ENCODE measurements around the gene UQCC2. TPM values are rescaled to one million over a fixed set of nuclear protein-coding genes. Genes with fewer than 3 reads are reported as not detected.

Gene UQCC2
- total and polyA plus RNA-seq, 3 donors from 2014 or later: 18.1 to 119 (median 36.2) TPM

DNA sequence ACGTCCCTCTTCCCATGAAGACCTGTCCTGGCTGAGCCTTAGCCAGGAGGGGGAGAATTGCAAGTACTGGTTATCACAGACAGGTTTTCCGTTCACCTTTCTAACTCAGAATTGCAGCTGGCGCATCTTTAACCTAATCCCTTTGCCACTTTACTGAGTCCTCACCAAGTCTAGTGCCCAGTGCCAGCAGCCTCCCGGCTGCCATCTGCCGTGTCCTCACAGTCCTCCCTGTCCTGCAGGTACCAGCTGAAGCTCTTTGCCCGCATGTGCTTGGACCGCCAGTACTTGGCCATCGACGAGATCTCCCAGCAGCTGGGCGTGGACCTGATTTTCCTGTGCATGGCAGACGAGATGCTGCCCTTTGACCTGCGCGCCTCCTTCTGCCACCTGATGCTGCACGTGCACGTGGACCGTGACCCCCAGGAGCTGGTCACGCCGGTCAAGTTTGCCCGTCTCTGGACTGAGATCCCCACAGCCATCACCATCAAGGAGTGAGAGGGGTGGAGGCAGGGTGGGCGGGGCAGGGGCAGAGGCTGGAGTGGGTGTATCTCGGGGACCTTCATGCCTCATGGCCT, 41.3 kb downstream of the UQCC2 start:
- no peak for TF ChIP-seq POLR2A (IDR thresholded peaks at IDR 0.05)
- TF ChIP-seq, protein P1, sequence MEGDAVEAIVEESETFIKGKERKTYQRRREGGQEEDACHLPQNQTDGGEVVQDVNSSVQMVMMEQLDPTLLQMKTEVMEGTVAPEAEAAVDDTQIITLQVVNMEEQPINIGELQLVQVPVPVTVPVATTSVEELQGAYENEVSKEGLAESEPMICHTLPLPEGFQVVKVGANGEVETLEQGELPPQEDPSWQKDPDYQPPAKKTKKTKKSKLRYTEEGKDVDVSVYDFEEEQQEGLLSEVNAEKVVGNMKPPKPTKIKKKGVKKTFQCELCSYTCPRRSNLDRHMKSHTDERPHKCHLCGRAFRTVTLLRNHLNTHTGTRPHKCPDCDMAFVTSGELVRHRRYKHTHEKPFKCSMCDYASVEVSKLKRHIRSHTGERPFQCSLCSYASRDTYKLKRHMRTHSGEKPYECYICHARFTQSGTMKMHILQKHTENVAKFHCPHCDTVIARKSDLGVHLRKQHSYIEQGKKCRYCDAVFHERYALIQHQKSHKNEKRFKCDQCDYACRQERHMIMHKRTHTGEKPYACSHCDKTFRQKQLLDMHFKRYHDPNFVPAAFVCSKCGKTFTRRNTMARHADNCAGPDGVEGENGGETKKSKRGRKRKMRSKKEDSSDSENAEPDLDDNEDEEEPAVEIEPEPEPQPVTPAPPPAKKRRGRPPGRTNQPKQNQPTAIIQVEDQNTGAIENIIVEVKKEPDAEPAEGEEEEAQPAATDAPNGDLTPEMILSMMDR (IDR thresholded peaks at IDR 0.05): no peak
- no peaks in the 10 kb centered on the region for H3K36me3 ChIP-seq (ENCODE audit: low read depth, missing control alignments)
- WGBS, 2 donors: 90 to 93% methylated on average over 16 to 21 of the region's 21 CpGs
- no peak overlapping the region for H3K4me3 ChIP-seq
- no peak overlapping the region for H3K27ac ChIP-seq
- intact Hi-C loops (cut with DNase I; ENCODE audit: low total_unique reads): no loop called here
- H3K9me3 ChIP-seq: no peaks in the 10 kb centered on the region
- no peak for DNase-seq
- no peaks in the 10 kb centered on the region for H3K4me1 ChIP-seq
- no peaks in the 10 kb centered on the region for H3K27me3 ChIP-seq

DNA sequence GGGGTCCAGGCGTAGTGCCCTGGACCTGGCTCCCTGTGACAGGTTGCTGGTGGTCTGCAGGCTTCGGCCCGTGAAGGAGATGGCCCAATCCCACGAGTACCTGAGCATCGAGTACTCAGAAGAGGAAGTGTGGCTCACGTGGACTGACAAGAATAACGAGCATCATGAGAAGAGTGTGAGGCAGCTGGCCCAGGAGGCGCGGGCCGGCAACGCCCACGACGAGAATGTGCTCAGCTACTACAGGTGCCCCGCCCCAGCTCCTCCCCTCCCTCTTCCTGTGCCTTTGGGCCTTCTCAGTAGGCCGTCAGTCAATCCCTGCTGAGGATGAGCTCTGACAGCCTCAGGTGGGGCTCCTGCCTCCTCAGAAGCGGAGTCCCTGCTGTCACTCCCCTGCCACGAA, 42.6 kb downstream of the UQCC2 start:
- TF ChIP-seq, protein P1 (IDR thresholded peaks at IDR 0.05): no peak
- TF ChIP-seq POLR2A (IDR thresholded peaks at IDR 0.05): no peak
- no peaks in the 10 kb centered on the region for H3K4me1 ChIP-seq
- H3K4me3 ChIP-seq: no peak overlapping the region
- H3K36me3 ChIP-seq (ENCODE audit: low read depth, missing control alignments): no peaks in the 10 kb centered on the region
- H3K27ac ChIP-seq: no peak overlapping the region
- no peak for DNase-seq
- intact Hi-C loops (cut with DNase I; ENCODE audit: low total_unique reads): no loop called here
- no peaks in the 10 kb centered on the region for H3K27me3 ChIP-seq
- no peaks in the 10 kb centered on the region for H3K9me3 ChIP-seq
- WGBS, 2 donors: 78 to 85% methylated on average over 14 to 17 of the region's 17 CpGs

DNA sequence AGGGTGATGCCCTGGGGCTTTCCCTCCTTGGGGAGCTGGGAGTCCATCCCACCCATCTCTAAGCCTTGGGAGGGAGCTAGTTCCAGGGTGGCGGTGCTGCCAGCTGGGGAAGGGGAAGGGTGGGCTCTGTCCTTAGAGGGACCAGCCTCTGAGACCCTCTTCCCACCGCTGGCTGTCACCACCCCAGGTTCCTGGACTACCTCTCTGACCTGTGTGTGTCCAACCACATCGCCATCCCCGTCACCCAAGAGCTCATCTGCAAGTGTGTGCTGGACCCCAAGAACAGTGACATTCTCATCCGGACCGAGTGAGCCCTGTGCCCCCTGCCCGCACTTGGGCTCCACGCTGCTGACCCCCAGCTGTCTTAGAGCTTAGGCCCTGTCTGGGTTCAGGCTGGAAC, 43.2 kb downstream of the UQCC2 start:
- Histone ChIP-seq H3K9me3 (no peaks in the 10 kb centered on the region), H3K4me1 (no peaks in the 10 kb centered on the region), H3K36me3 (ENCODE audit: low read depth, missing control alignments) (no peaks in the 10 kb centered on the region), H3K27me3 (no peaks in the 10 kb centered on the region), H3K4me3 (no peak overlapping the region), H3K27ac (no peak overlapping the region)
- DNase-seq: no peak
- intact Hi-C loops (cut with DNase I; ENCODE audit: low total_unique reads): no loop called here
- TF ChIP-seq, protein P1 (IDR thresholded peaks at IDR 0.05): no peak
- no peak for TF ChIP-seq POLR2A (IDR thresholded peaks at IDR 0.05)
- WGBS, 2 donors: 87 to 95% methylated on average over 7 to 8 of the region's 8 CpGs

DNA sequence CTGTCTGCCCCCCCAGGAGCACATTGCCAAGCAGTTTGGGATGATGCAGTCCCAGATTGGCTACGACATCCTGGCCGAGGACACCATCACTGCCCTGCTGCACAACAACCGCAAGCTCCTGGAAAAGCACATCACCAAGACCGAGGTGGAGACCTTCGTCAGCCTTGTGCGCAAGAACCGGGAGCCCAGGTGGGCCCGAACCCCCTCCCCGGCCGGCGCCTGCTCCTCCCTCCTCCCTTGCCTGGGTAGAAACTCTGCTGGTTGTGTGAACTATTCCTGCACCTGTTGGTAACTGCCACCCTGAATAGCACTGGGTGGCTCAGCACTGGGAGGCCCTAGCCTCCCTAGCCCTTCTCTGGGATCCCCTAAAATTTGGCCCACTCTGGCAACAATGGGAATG, 43.7 kb downstream of the UQCC2 start:
- no peak for DNase-seq
- Histone ChIP-seq H3K27ac (no peak overlapping the region), H3K9me3 (no peaks in the 10 kb centered on the region), H3K27me3 (no peaks in the 10 kb centered on the region), H3K4me1 (no peaks in the 10 kb centered on the region), H3K4me3 (no peak overlapping the region), H3K36me3 (ENCODE audit: low read depth, missing control alignments) (no peaks in the 10 kb centered on the region)
- TF ChIP-seq POLR2A (IDR thresholded peaks at IDR 0.05): no peak
- TF ChIP-seq, protein P1 (IDR thresholded peaks at IDR 0.05): no peak
- intact Hi-C loops (cut with DNase I; ENCODE audit: low total_unique reads): no loop called here
- WGBS, 2 donors: 95 to 96% methylated on average over 8 to 11 of the region's 11 CpGs

DNA sequence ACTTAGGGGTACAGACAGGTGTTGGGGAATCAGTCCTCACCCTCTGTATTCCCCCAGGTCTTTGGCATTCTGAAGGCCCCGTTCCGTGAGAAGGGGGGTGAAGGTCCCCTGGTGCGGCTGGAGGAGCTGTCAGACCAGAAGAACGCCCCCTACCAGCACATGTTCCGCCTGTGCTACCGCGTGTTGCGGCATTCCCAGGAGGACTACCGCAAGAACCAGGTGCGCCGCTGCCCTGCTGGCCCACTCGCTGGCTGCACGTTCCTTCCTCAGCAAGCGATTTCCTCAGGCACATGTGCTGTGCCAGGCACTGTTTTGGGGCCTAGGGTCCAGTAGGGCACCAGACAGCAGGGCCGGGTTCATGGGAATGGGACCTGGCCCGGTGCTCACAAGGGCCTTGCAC, 44.4 kb downstream of the UQCC2 start:
- H3K27ac ChIP-seq: no peak overlapping the region
- no peak overlapping the region for H3K4me3 ChIP-seq
- 96 to 97% methylated on average over 4 to 16 of the region's 16 CpGs for WGBS, 2 donors
- no peaks in the 10 kb centered on the region for H3K9me3 ChIP-seq
- intact Hi-C loops (cut with DNase I; ENCODE audit: low total_unique reads): no loop called here
- TF ChIP-seq POLR2A (IDR thresholded peaks at IDR 0.05): no peak
- TF ChIP-seq, protein P1 (IDR thresholded peaks at IDR 0.05): no peak
- H3K27me3 ChIP-seq: no peaks in the 10 kb centered on the region
- no peak for DNase-seq
- no peaks in the 10 kb centered on the region for H3K36me3 ChIP-seq (ENCODE audit: low read depth, missing control alignments)
- no peaks in the 10 kb centered on the region for H3K4me1 ChIP-seq

All from testis (tissue), 3 donors.